Activated CD4-positive, alpha-beta T cell treated with anti-CD3 and anti-CD28 coated beads, Interleukin-2, amount 10 ng/mL, durations not matched to agents 24 days and 14 days (primary cell): ENCODE results near the gene PKHD1. TPM values are rescaled to one million over a fixed set of nuclear protein-coding genes. Genes with fewer than 3 reads are reported as not detected.

Source experiments
- DNase-seq: peaks from one replicate; pipeline ENCODE4 v3.0.0; 2022
- H3K27ac Mint-ChIP-seq: one replicate; pipeline ENCODE4 v1.8.0; 2022; ENCODE audit warnings: mild to moderate bottlenecking, mixed read lengths
- H3K27me3 Mint-ChIP-seq: one replicate; pipeline ENCODE4 v1.8.0; 2022; ENCODE audit warnings: mixed read lengths
- H3K36me3 Mint-ChIP-seq: one replicate; pipeline ENCODE4 v1.8.0; 2022; ENCODE audit warnings: low read depth, mild to moderate bottlenecking, mixed read lengths
- H3K4me1 Mint-ChIP-seq: one replicate; pipeline ENCODE4 v1.8.0; 2021; ENCODE audit warnings: mixed read lengths
- H3K4me3 Mint-ChIP-seq: one replicate; pipeline ENCODE4 v1.8.0; 2022; ENCODE audit warnings: mild to moderate bottlenecking, moderate library complexity, mixed read lengths
- H3K9me3 Mint-ChIP-seq: one replicate; pipeline ENCODE4 v1.8.0; 2021; ENCODE audit warnings: mixed read lengths
- intact Hi-C: fragments of 100-400 bp; cut with micrococcal nuclease; formaldehyde crosslinking; loops from one replicate; pipeline ENCODE4 v1.15.1; 2023
- total RNA-seq: library from RNA; stranded (reverse); gene quantifications from 2 replicates; pipeline ENCODE4 v1.2.3, GENCODE V29; 2022

The PKHD1 gene
- total RNA-seq, 1 donor from 2014 or later: not detected

- no peak overlapping the region for H3K27ac Mint-ChIP-seq
- peaks cover 6% of the 10 kb centered on the region for H3K9me3 Mint-ChIP-seq
- H3K36me3 Mint-ChIP-seq: no peaks in the 10 kb centered on the region
- intact Hi-C loops: no loop called here
- no peak overlapping the region for H3K4me3 Mint-ChIP-seq
- no peaks in the 10 kb centered on the region for H3K27me3 Mint-ChIP-seq
- DNase-seq: no peak
- no peaks in the 10 kb centered on the region for H3K4me1 Mint-ChIP-seq
Measured at GRCh38 chr6:51651132-51651817, 436.1 kb downstream of the PKHD1 start.

- intact Hi-C loops: no loop called here
- Mint-ChIP-seq H3K4me1 (no peaks in the 10 kb centered on the region), H3K9me3 (peaks cover 6% of the 10 kb centered on the region)
Measured at GRCh38 chr6:51648774-51649173, 438.6 kb downstream of the PKHD1 start.

GRCh38 chr6:51648236-51648635 lies 439.2 kb downstream of the PKHD1 start:
- Mint-ChIP-seq H3K9me3 (peaks cover 6% of the 10 kb centered on the region), H3K27me3 (no peaks in the 10 kb centered on the region), H3K27ac (no peak overlapping the region), H3K4me1 (no peaks in the 10 kb centered on the region), H3K4me3 (no peak overlapping the region), H3K36me3 (no peaks in the 10 kb centered on the region)
- no peak for DNase-seq
- intact Hi-C loops: no loop called here

More at GRCh38 chr6:51648774-51649173, 438.6 kb downstream of the PKHD1 start:
- Mint-ChIP-seq H3K27ac (no peak overlapping the region), H3K4me3 (no peak overlapping the region), H3K27me3 (no peaks in the 10 kb centered on the region), H3K36me3 (no peaks in the 10 kb centered on the region)
- no peak for DNase-seq

- Mint-ChIP-seq H3K4me3 (no peak overlapping the region), H3K27ac (no peak overlapping the region), H3K27me3 (no peaks in the 10 kb centered on the region), H3K9me3 (peaks cover 6% of the 10 kb centered on the region), H3K4me1 (no peaks in the 10 kb centered on the region), H3K36me3 (no peaks in the 10 kb centered on the region)
- DNase-seq: no peak
- intact Hi-C loops: no loop called here
Measured at GRCh38 chr6:51644426-51644825, 443.0 kb downstream of the PKHD1 start.

GRCh38 chr6:51640021-51640420 lies 447.4 kb downstream of the PKHD1 start:
- intact Hi-C loops: no loop called here
- Mint-ChIP-seq H3K9me3 (no peaks in the 10 kb centered on the region), H3K27ac (no peak overlapping the region), H3K36me3 (no peaks in the 10 kb centered on the region), H3K4me1 (no peaks in the 10 kb centered on the region), H3K27me3 (no peaks in the 10 kb centered on the region), H3K4me3 (no peak overlapping the region)
- no peak for DNase-seq

- H3K27ac Mint-ChIP-seq: no peak overlapping the region
- H3K27me3 Mint-ChIP-seq: no peaks in the 10 kb centered on the region
- DNase-seq: no peak
- H3K9me3 Mint-ChIP-seq: no peaks in the 10 kb centered on the region
- no peaks in the 10 kb centered on the region for H3K4me1 Mint-ChIP-seq
- intact Hi-C loops: no loop called here
- no peak overlapping the region for H3K4me3 Mint-ChIP-seq
- no peaks in the 10 kb centered on the region for H3K36me3 Mint-ChIP-seq
Measured at GRCh38 chr6:51633424-51633823, 454.0 kb downstream of the PKHD1 start.

GRCh38 chr6:51630011-51630410 lies 457.4 kb downstream of the PKHD1 start:
- Mint-ChIP-seq H3K27me3 (no peaks in the 10 kb centered on the region), H3K9me3 (no peaks in the 10 kb centered on the region), H3K27ac (no peak overlapping the region), H3K4me1 (no peaks in the 10 kb centered on the region), H3K36me3 (no peaks in the 10 kb centered on the region), H3K4me3 (no peak overlapping the region)
- DNase-seq: no peak
- intact Hi-C loops: no loop called here

- Mint-ChIP-seq H3K9me3 (no peaks in the 10 kb centered on the region), H3K4me1 (no peaks in the 10 kb centered on the region), H3K27ac (no peak overlapping the region), H3K27me3 (no peaks in the 10 kb centered on the region), H3K4me3 (no peak overlapping the region), H3K36me3 (no peaks in the 10 kb centered on the region)
- intact Hi-C loops: no loop called here
- no peak for DNase-seq
Measured at GRCh38 chr6:51626391-51626790, 461.0 kb downstream of the PKHD1 start.

- Mint-ChIP-seq H3K27me3 (no peaks in the 10 kb centered on the region), H3K9me3 (no peaks in the 10 kb centered on the region), H3K36me3 (no peaks in the 10 kb centered on the region), H3K27ac (no peak overlapping the region), H3K4me3 (no peak overlapping the region), H3K4me1 (no peaks in the 10 kb centered on the region)
- intact Hi-C loops: no loop called here
- DNase-seq: no peak
Measured at GRCh38 chr6:51625566-51625965, 461.8 kb downstream of the PKHD1 start.

- DNase-seq: no peak
- Mint-ChIP-seq H3K36me3 (no peaks in the 10 kb centered on the region), H3K9me3 (no peaks in the 10 kb centered on the region), H3K4me3 (no peak overlapping the region), H3K27ac (no peak overlapping the region), H3K4me1 (no peaks in the 10 kb centered on the region), H3K27me3 (no peaks in the 10 kb centered on the region)
- intact Hi-C loops: no loop called here
Measured at GRCh38 chr6:51620971-51621370, 466.4 kb downstream of the PKHD1 start.

- no peaks in the 10 kb centered on the region for H3K27me3 Mint-ChIP-seq
- no peaks in the 10 kb centered on the region for H3K4me1 Mint-ChIP-seq
- H3K4me3 Mint-ChIP-seq: no peak overlapping the region
- no peak overlapping the region for H3K27ac Mint-ChIP-seq
- no peaks in the 10 kb centered on the region for H3K9me3 Mint-ChIP-seq
- DNase-seq: no peak
- intact Hi-C loops: no loop called here
- no peaks in the 10 kb centered on the region for H3K36me3 Mint-ChIP-seq
Measured at GRCh38 chr6:51619042-51619799, 468.2 kb downstream of the PKHD1 start.

- H3K4me3 Mint-ChIP-seq: no peak overlapping the region
- intact Hi-C loops: no loop called here
- DNase-seq: no peak
- H3K27ac Mint-ChIP-seq: no peak overlapping the region
- no peaks in the 10 kb centered on the region for H3K36me3 Mint-ChIP-seq
- no peaks in the 10 kb centered on the region for H3K27me3 Mint-ChIP-seq
- no peaks in the 10 kb centered on the region for H3K4me1 Mint-ChIP-seq
- no peaks in the 10 kb centered on the region for H3K9me3 Mint-ChIP-seq
Measured at GRCh38 chr6:51618563-51618962, 468.9 kb downstream of the PKHD1 start.

- no peaks in the 10 kb centered on the region for H3K36me3 Mint-ChIP-seq
- no peak for DNase-seq
- H3K9me3 Mint-ChIP-seq: no peaks in the 10 kb centered on the region
- intact Hi-C loops: no loop called here
- H3K27me3 Mint-ChIP-seq: no peaks in the 10 kb centered on the region
- no peaks in the 10 kb centered on the region for H3K4me1 Mint-ChIP-seq
- no peak overlapping the region for H3K4me3 Mint-ChIP-seq
- H3K27ac Mint-ChIP-seq: no peak overlapping the region
Measured at GRCh38 chr6:51617751-51618150, 469.7 kb downstream of the PKHD1 start.

GRCh38 chr6:51616243-51616642 lies 471.2 kb downstream of the PKHD1 start:
- intact Hi-C loops: no loop called here
- no peaks in the 10 kb centered on the region for H3K36me3 Mint-ChIP-seq
- H3K4me1 Mint-ChIP-seq: no peaks in the 10 kb centered on the region
- H3K9me3 Mint-ChIP-seq: no peaks in the 10 kb centered on the region
- no peak overlapping the region for H3K27ac Mint-ChIP-seq
- H3K4me3 Mint-ChIP-seq: no peak overlapping the region
- DNase-seq: no peak
- no peaks in the 10 kb centered on the region for H3K27me3 Mint-ChIP-seq
